IMR-90 (cell line): Measurements from ENCODE around the gene ERG. TPM values are rescaled to one million over a fixed set of nuclear protein-coding genes. Genes with fewer than 3 reads are reported as not detected.

Source experiments
- ATAC-seq: fragments of 200-7000 bp; cut with Tn5 transposase; 2 replicates; pipeline ENCODE4 v1.9.1; 2020; ENCODE audit warnings: low read depth, mild to moderate bottlenecking, moderate library complexity
- BruUV-seq: library from RNA; stranded (reverse); fragments of 400-500 nt; replicated peaks from 2 replicates; lab custom pipeline; 2021; lab: Mats Ljungman, UMichigan
- CTCF ChIA-PET: fragments of 300-600 bp; formaldehyde crosslinking; extraction: SDS; loops from one replicate; lab custom pipeline; 2021; ENCODE audit warnings: antibody characterized with exemption; lab: Yijun Ruan, JAX
- POLR2A ChIA-PET: fragments of 300-600 bp; sonication (Branson Sonifier 250); formaldehyde crosslinking; loops from one replicate; lab custom pipeline; 2022; ENCODE audit warnings: antibody characterized with exemption; ENCODE audit not compliant: unreplicated experiment; lab: Charles Lee
- DNase-seq: peaks from one replicate; pipeline ENCODE4 v3.0.0; 2013
- H2AFZ ChIP-seq: replicated peaks from 2 replicates; pipeline ENCODE3; 2013; ENCODE audit warnings: low read length, mild to moderate bottlenecking; ENCODE audit not compliant: poor library complexity
- H2AK5ac ChIP-seq: 2 replicates; pipeline ENCODE4 v1.6.1; 2013; ENCODE audit warnings: low read depth, low read length, inconsistent platforms
- H2AK9ac ChIP-seq: replicated peaks from 2 replicates; pipeline ENCODE3; 2013; ENCODE audit warnings: mild to moderate bottlenecking, low read depth, low read length, moderate library complexity; ENCODE audit not compliant: poor library complexity
- H2BK120ac ChIP-seq: 2 replicates; pipeline ENCODE4 v1.6.1; 2013; ENCODE audit warnings: low read depth, low read length, inconsistent platforms
- H2BK15ac ChIP-seq: 3 replicates; pipeline ENCODE4 v1.6.1; 2013; ENCODE audit warnings: low read depth, low read length, inconsistent platforms
- H2BK20ac ChIP-seq: 2 replicates; pipeline ENCODE4 v1.6.1; 2013; ENCODE audit warnings: low read depth, mild to moderate bottlenecking, inconsistent platforms, low read length, moderate library complexity
- H2BK5ac ChIP-seq: 2 replicates; pipeline ENCODE4 v1.6.1; 2013; ENCODE audit warnings: mild to moderate bottlenecking, low read depth, low read length, inconsistent platforms; ENCODE audit not compliant: poor library complexity, severe bottlenecking
- H3K14ac ChIP-seq: replicated peaks from 2 replicates; pipeline ENCODE4 v1.6.1; 2013; ENCODE audit warnings: low read depth, low read length, inconsistent platforms
- H3K18ac ChIP-seq: 2 replicates; pipeline ENCODE4 v1.6.1; 2013; ENCODE audit warnings: low read depth, low read length, control low read depth
- H3K23ac ChIP-seq: 2 replicates; pipeline ENCODE4 v1.6.1; 2013; ENCODE audit warnings: low read depth, low read length, inconsistent platforms
- H3K27ac ChIP-seq: 2 replicates; pipeline ENCODE4 v1.5.1; 2013; ENCODE audit warnings: mild to moderate bottlenecking, control low read depth, low read length; ENCODE audit not compliant: insufficient read depth
- H3K27me3 ChIP-seq: 2 replicates; pipeline ENCODE4 v1.6.1; 2013; ENCODE audit warnings: low read length; ENCODE audit not compliant: control insufficient read depth, insufficient read depth
- H3K36me3 ChIP-seq: 2 replicates; pipeline ENCODE4 v1.6.1; 2013; ENCODE audit warnings: low read length, mixed read lengths; ENCODE audit not compliant: control insufficient read depth, insufficient read depth
- H3K4ac ChIP-seq: 2 replicates; pipeline ENCODE4 v1.6.1; 2013; ENCODE audit warnings: low read depth, low read length, inconsistent platforms
- H3K4me1 ChIP-seq: 2 replicates; pipeline ENCODE4 v1.6.1; 2013; ENCODE audit warnings: low read length, mixed read lengths; ENCODE audit not compliant: control insufficient read depth, insufficient read depth
- H3K4me2 ChIP-seq: 2 replicates; pipeline ENCODE4 v1.6.1; 2013; ENCODE audit warnings: low read depth, mild to moderate bottlenecking, control low read depth, low read length, moderate library complexity
- H3K4me3 ChIP-seq: 2 replicates; pipeline ENCODE4 v1.5.1; 2013; ENCODE audit warnings: low read depth, mild to moderate bottlenecking, control low read depth, low read length, moderate library complexity; ENCODE audit not compliant: insufficient read depth
- H3K56ac ChIP-seq: 2 replicates; pipeline ENCODE4 v1.6.1; 2013; ENCODE audit warnings: low read length, inconsistent platforms; ENCODE audit not compliant: insufficient read depth; ENCODE audit errors: extremely low read depth
- H3K79me1 ChIP-seq, 2 experiments: 2 replicates each; pipeline ENCODE4 v1.6.1; 2013; ENCODE audit warnings: low read length in 2 of 2, inconsistent platforms in 1 of 2, low read depth in 1 of 2
- H3K9ac ChIP-seq: 2 replicates; pipeline ENCODE4 v1.6.1; 2013; ENCODE audit warnings: low read depth, low read length, control low read depth
- H3K9me1 ChIP-seq: 2 replicates; pipeline ENCODE4 v1.6.1; 2013; ENCODE audit warnings: low read length, inconsistent platforms; ENCODE audit not compliant: insufficient read depth
- H3K9me3 ChIP-seq: 2 replicates; pipeline ENCODE4 v1.6.1; 2013; ENCODE audit warnings: low read length; ENCODE audit not compliant: control insufficient read depth, insufficient read depth
- H4K20me1 ChIP-seq: 2 replicates; pipeline ENCODE4 v1.6.1; 2013; ENCODE audit warnings: low read length, inconsistent platforms; ENCODE audit not compliant: insufficient read depth
- H4K5ac ChIP-seq: 2 replicates; pipeline ENCODE4 v1.6.1; 2013; ENCODE audit warnings: mild to moderate bottlenecking, low read depth, low read length, control low read depth
- H4K8ac ChIP-seq, 2 experiments: 2 replicates each; pipeline ENCODE4 v1.6.1; 2013; ENCODE audit warnings: low read depth in 2 of 2, low read length in 2 of 2, control low read depth in 1 of 2, inconsistent platforms in 1 of 2
- H4K91ac ChIP-seq: 2 replicates; pipeline ENCODE4 v1.6.1; 2013; ENCODE audit warnings: low read depth, low read length, inconsistent platforms; ENCODE audit not compliant: insufficient read depth
- BHLHE40 ChIP-seq: fragments of 150-350 bp; IDR thresholded peaks from 2 replicates; pipeline ENCODE4 v1.6.1; 2016; ENCODE audit warnings: mild to moderate bottlenecking, low read depth, low read length
- CEBPB ChIP-seq: IDR thresholded peaks from 2 replicates; pipeline ENCODE4 v1.6.1; 2012; ENCODE audit warnings: low read depth, low read length, improper control_type of control experiment
- WGBS, 2 experiments: methylation state at CpG; one replicate each; pipeline versions ENCODE4 v1.1.5 to v1.1.7; 2013; ENCODE audit warnings: missing lambda C conversion rate in 2 of 2; ENCODE audit not compliant: insufficient read length in 1 of 2; ENCODE audit errors: extremely low coverage in 2 of 2; 5-methylcytosine and 5-hydroxymethylcytosine counted together
- dilution Hi-C: fragments of 300-500 bp; cut with HindIII; formaldehyde crosslinking; loops from one replicate; pipeline ENCODE4 v1.14.3; 2018; ENCODE audit warnings: low sequenced_read_pairs; ENCODE audit not compliant: unreplicated experiment
- in situ Hi-C: fragments of 300-500 bp; cut with MboI; formaldehyde crosslinking; loops from 3 replicates; pipeline ENCODE4 v1.14.3; 2019; ENCODE audit warnings: low sequenced_read_pairs, inconsistent platforms, mixed read lengths
- intact Hi-C: fragments of 100-400 bp; cut with micrococcal nuclease; formaldehyde crosslinking; loops from 2 replicates; pipeline ENCODE4 v1.10.0; 2022
- polyA plus RNA-seq, 3 experiments: library from polyadenylated mRNA; depleted of rRNA; stranded (reverse); fragments of >200 nt; gene quantifications; 2 replicates each; pipeline ENCODE4 v1.2.3, GENCODE V29; 2012; ENCODE audit warnings: low replicate concordance in 1 of 3
- total RNA-seq: library from RNA; depleted of rRNA; stranded (reverse); fragments of >200 nt; gene quantifications from 2 replicates; pipeline ENCODE4 v1.2.3, GENCODE V29; 2012
- TF ChIP-seq, protein P1 (sequence below): fragments of 150-350 bp; IDR thresholded peaks from 2 replicates; pipeline ENCODE4 v1.6.1; 2016; ENCODE audit warnings: low read depth, mild to moderate bottlenecking, low read length, moderate library complexity, borderline replicate concordance

The ERG gene
- total and polyA plus RNA-seq, 2 of the 4 experiments (the other 2 are of a cell fraction) = not detected

DNA sequence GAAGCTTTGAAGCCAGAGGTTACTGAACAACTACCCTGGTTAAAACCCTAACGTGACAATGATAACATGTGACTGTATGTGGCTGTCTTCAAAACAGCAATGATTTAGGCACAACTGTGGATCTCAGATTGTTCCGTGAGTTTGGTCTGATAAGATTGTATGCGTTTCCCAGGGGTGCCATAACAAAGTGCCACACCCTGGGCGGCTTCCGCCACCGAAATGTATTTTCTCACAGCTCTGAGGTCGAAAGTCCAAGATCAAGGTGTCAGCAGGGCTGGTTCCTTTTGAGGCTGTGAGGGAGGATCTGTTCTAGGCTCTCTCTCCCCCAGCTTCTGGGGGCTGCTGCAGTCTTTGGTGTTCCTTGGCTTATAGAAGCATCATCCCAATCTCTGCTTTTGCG, 29.5 kb upstream of the ERG start:
- H2BK120ac ChIP-seq = no peak overlapping the region
- H2BK15ac ChIP-seq = no peak overlapping the region
- H2AK9ac ChIP-seq = no peak overlapping the region
- H3K18ac ChIP-seq = no peak overlapping the region
- H3K23ac ChIP-seq = no peak overlapping the region
- no peaks in the 10 kb centered on the region for H3K79me1 ChIP-seq
- no peak overlapping the region for H2AFZ ChIP-seq
- H3K27ac ChIP-seq = no peak overlapping the region
- dilution Hi-C loops = no loop called here
- no peaks in the 10 kb centered on the region for H3K4me1 ChIP-seq
- intact Hi-C loops = no loop called here
- no peaks in the 10 kb centered on the region for H3K36me3 ChIP-seq
- H2BK20ac ChIP-seq = no peak overlapping the region
- ChIA-PET CTCF (no interaction called here), POLR2A (no interaction called here)
- TF ChIP-seq, protein P1, sequence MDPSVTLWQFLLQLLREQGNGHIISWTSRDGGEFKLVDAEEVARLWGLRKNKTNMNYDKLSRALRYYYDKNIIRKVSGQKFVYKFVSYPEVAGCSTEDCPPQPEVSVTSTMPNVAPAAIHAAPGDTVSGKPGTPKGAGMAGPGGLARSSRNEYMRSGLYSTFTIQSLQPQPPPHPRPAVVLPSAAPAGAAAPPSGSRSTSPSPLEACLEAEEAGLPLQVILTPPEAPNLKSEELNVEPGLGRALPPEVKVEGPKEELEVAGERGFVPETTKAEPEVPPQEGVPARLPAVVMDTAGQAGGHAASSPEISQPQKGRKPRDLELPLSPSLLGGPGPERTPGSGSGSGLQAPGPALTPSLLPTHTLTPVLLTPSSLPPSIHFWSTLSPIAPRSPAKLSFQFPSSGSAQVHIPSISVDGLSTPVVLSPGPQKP = no peak
- no peak for TF ChIP-seq CEBPB
- TF ChIP-seq BHLHE40 = no peak
- H3K14ac ChIP-seq = no peak overlapping the region
- H3K56ac ChIP-seq = no peak overlapping the region
- H2BK5ac ChIP-seq = no peak overlapping the region
- no peaks in the 10 kb centered on the region for H3K9me1 ChIP-seq
- WGBS, 2 experiments = 90% methylated on average over 2 of the region's 8 CpGs; no CpG with 5 or more reads in 1 of the 2 experiments
- no peak overlapping the region for H4K5ac ChIP-seq
- in situ Hi-C loops = loop anchor here (10.0 kb wide), 1 partner anchor 187 kb away; no protein-coding TSS in a partner anchor
- BruUV-seq = no TSS peak
- DNase-seq = no peak
- peaks cover 23% of the 10 kb centered on the region for H3K27me3 ChIP-seq
- no peak for ATAC-seq
- H3K4me3 ChIP-seq = no peak overlapping the region
- H2AK5ac ChIP-seq = no peak overlapping the region
- no peak overlapping the region for H4K8ac ChIP-seq
- H3K9ac ChIP-seq = no peak overlapping the region
- H3K4ac ChIP-seq = no peak overlapping the region
- no peak overlapping the region for H3K4me2 ChIP-seq
- H4K20me1 ChIP-seq = no peaks in the 10 kb centered on the region
- H3K9me3 ChIP-seq = no peaks in the 10 kb centered on the region
- H4K91ac ChIP-seq = no peak overlapping the region
